ENCODE data around the gene SYT6.

The SYT6 gene

GRCh38 chr1:114107474-114108435 lies 45.9 kb downstream of the SYT6 start:
- in situ Hi-C loops (cut with MboI; ENCODE audit: low sequenced_read_pairs, unreplicated experiment) = no loop called here
- no peak for TF ChIP-seq CTCF (IDR thresholded peaks at IDR 0.05; ENCODE audit: borderline replicate concordance, control extremely low read depth, extremely low read depth, insufficient read depth, missing control alignments)
- DNase-seq (ENCODE audit: low spot score) = no peak

GRCh38 chr1:114105421-114105979 lies 48.2 kb downstream of the SYT6 start:
- in situ Hi-C loops (cut with MboI; ENCODE audit: low sequenced_read_pairs, unreplicated experiment) = no loop called here
- no peak for TF ChIP-seq CTCF (IDR thresholded peaks at IDR 0.05; ENCODE audit: borderline replicate concordance, control extremely low read depth, extremely low read depth, insufficient read depth, missing control alignments)
- DNase-seq (ENCODE audit: low spot score) = no peak

GRCh38 chr1:114104949-114105348 lies 48.7 kb downstream of the SYT6 start:
- no peak for TF ChIP-seq CTCF (IDR thresholded peaks at IDR 0.05; ENCODE audit: borderline replicate concordance, control extremely low read depth, extremely low read depth, insufficient read depth, missing control alignments)
- no peak for DNase-seq (ENCODE audit: low spot score)
- in situ Hi-C loops (cut with MboI; ENCODE audit: low sequenced_read_pairs, unreplicated experiment) = no loop called here

- TF ChIP-seq CTCF (IDR thresholded peaks at IDR 0.05; ENCODE audit: borderline replicate concordance, control extremely low read depth, extremely low read depth, insufficient read depth, missing control alignments) = no peak
- in situ Hi-C loops (cut with MboI; ENCODE audit: low sequenced_read_pairs, unreplicated experiment) = no loop called here
- no peak for DNase-seq (ENCODE audit: low spot score)
Measured at GRCh38 chr1:114103992-114104391, 49.7 kb downstream of the SYT6 start.

GRCh38 chr1:114102136-114102535 lies 51.5 kb downstream of the SYT6 start:
- DNase-seq (ENCODE audit: low spot score) = no peak
- in situ Hi-C loops (cut with MboI; ENCODE audit: low sequenced_read_pairs, unreplicated experiment) = no loop called here
- TF ChIP-seq CTCF (IDR thresholded peaks at IDR 0.05; ENCODE audit: borderline replicate concordance, control extremely low read depth, extremely low read depth, insufficient read depth, missing control alignments) = no peak

GRCh38 chr1:114100148-114100547 lies 53.5 kb downstream of the SYT6 start:
- in situ Hi-C loops (cut with MboI; ENCODE audit: low sequenced_read_pairs, unreplicated experiment) = no loop called here
- no peak for DNase-seq (ENCODE audit: low spot score)
- no peak for TF ChIP-seq CTCF (IDR thresholded peaks at IDR 0.05; ENCODE audit: borderline replicate concordance, control extremely low read depth, extremely low read depth, insufficient read depth, missing control alignments)

Measured in GM13976 (cell line).